ENCODE results near the gene FHL1. TPM values are rescaled to one million over a fixed set of nuclear protein-coding genes. Genes with fewer than 3 reads are reported as not detected.

The FHL1 gene
- total RNA-seq, 1 donor from 2014 or later = 248 TPM

GRCh38 chrX:136122207-136122606 lies 25.1 kb upstream of the FHL1 start:
- Histone ChIP-seq H3K27me3 (ENCODE audit: low read depth) (no peaks in the 10 kb centered on the region), H3K36me3 (no peaks in the 10 kb centered on the region), H3K4me3 (no peak overlapping the region), H3K27ac (no peak overlapping the region), H3K4me1 (no peaks in the 10 kb centered on the region), H3K9me3 (no peaks in the 10 kb centered on the region)
- intact Hi-C loops (cut with DNase I) = no loop called here
- no peak for DNase-seq
- TF ChIP-seq CTCF (IDR thresholded peaks at IDR 0.05) = no peak
- ATAC-seq = no peak

GRCh38 chrX:136125106-136125505 lies 22.2 kb upstream of the FHL1 start:
- H3K27ac ChIP-seq = no peak overlapping the region
- H3K36me3 ChIP-seq = no peaks in the 10 kb centered on the region
- DNase-seq (no peak), ATAC-seq (no peak)
- intact Hi-C loops (cut with DNase I) = no loop called here
- TF ChIP-seq CTCF (IDR thresholded peaks at IDR 0.05) = no peak
- H3K9me3 ChIP-seq = no peaks in the 10 kb centered on the region
- H3K4me3 ChIP-seq = no peak overlapping the region
- H3K27me3 ChIP-seq (ENCODE audit: low read depth) = no peaks in the 10 kb centered on the region
- H3K4me1 ChIP-seq = no peaks in the 10 kb centered on the region

- intact Hi-C loops (cut with DNase I) = no loop called here
- TF ChIP-seq CTCF (IDR thresholded peaks at IDR 0.05) = no peak
- Histone ChIP-seq H3K27ac (no peak overlapping the region), H3K4me1 (no peaks in the 10 kb centered on the region), H3K4me3 (no peak overlapping the region), H3K9me3 (no peaks in the 10 kb centered on the region), H3K27me3 (ENCODE audit: low read depth) (no peaks in the 10 kb centered on the region), H3K36me3 (no peaks in the 10 kb centered on the region)
- DNase-seq (no peak), ATAC-seq (no peak)
These were observed 21.0 kb upstream of the FHL1 start for GRCh38 chrX:136126371-136126770.

GRCh38 chrX:136126872-136127406 lies 20.4 kb upstream of the FHL1 start:
- Histone ChIP-seq H3K27me3 (ENCODE audit: low read depth) (no peaks in the 10 kb centered on the region), H3K9me3 (no peaks in the 10 kb centered on the region), H3K36me3 (no peaks in the 10 kb centered on the region), H3K27ac (no peak overlapping the region), H3K4me3 (no peak overlapping the region), H3K4me1 (no peaks in the 10 kb centered on the region)
- no peak for ATAC-seq
- intact Hi-C loops (cut with DNase I) = no loop called here
- no peak for DNase-seq
- TF ChIP-seq CTCF (IDR thresholded peaks at IDR 0.05) = no peak

GRCh38 chrX:136128743-136129142 lies 18.6 kb upstream of the FHL1 start:
- Histone ChIP-seq H3K36me3 (no peaks in the 10 kb centered on the region), H3K27me3 (ENCODE audit: low read depth) (no peaks in the 10 kb centered on the region), H3K4me1 (no peaks in the 10 kb centered on the region), H3K4me3 (no peak overlapping the region), H3K9me3 (no peaks in the 10 kb centered on the region), H3K27ac (no peak overlapping the region)
- DNase-seq = no peak
- ATAC-seq = no peak
- intact Hi-C loops (cut with DNase I) = no loop called here
- no peak for TF ChIP-seq CTCF (IDR thresholded peaks at IDR 0.05)
